ENCODE results near the gene SLC35E4.
"Not testable (repeated sequence)": the region's sequence is repeated elsewhere in the genome, so short reads cannot be mapped to it uniquely, and the experiment has no call there.

The SLC35E4 gene

GRCh38 chr22:30635273-30636225, at the start of gene SLC35E4:
Gene SLC35E4 (plus strand): TSS chr22:30635781. CDS start chr22:30636451, 670 bp downstream.
- peak within 1 kb of the TSS; percentile 54 for H3K4me3 ChIP-seq (ENCODE audit: low read depth, low read length)

- no peak overlapping the region for H3K4me3 ChIP-seq (ENCODE audit: low read depth, low read length)
Observed at GRCh38 chr22:30586414-30586813, 49.2 kb upstream of the SLC35E4 start.

GRCh38 chr22:30591191-30591587, 44.4 kb upstream of the SLC35E4 start:
- peak overlapping the region; percentile 100 for H3K4me3 ChIP-seq (ENCODE audit: low read depth, low read length)

- peak within 1 kb of the TSS; percentile 100 for H3K4me3 ChIP-seq (ENCODE audit: low read depth, low read length)
Observed at GRCh38 chr22:30591588-30592359, 43.8 kb upstream of the SLC35E4 start, which contains the start of gene PES1. Gene PES1 (minus strand): TSS chr22:30591910. CDS start chr22:30591833, 77 bp downstream.

GRCh38 chr22:30592360-30592713, 43.2 kb upstream of the SLC35E4 start:
- not testable (repeated sequence) for H3K4me3 ChIP-seq (ENCODE audit: low read depth, low read length)

- H3K4me3 ChIP-seq (ENCODE audit: low read depth, low read length): no peak overlapping the region
Observed at GRCh38 chr22:30596199-30596598, 39.4 kb upstream of the SLC35E4 start.

- H3K4me3 ChIP-seq (ENCODE audit: low read depth, low read length): no peak overlapping the region
Observed at GRCh38 chr22:30596886-30597285, 38.7 kb upstream of the SLC35E4 start.

- no peak overlapping the region for H3K4me3 ChIP-seq (ENCODE audit: low read depth, low read length)
Observed at GRCh38 chr22:30598986-30599385, 36.6 kb upstream of the SLC35E4 start.

GRCh38 chr22:30600921-30601320, 34.7 kb upstream of the SLC35E4 start:
- no peak overlapping the region for H3K4me3 ChIP-seq (ENCODE audit: low read depth, low read length)

- no peak overlapping the region for H3K4me3 ChIP-seq (ENCODE audit: low read depth, low read length)
Observed at GRCh38 chr22:30601464-30601863, 34.1 kb upstream of the SLC35E4 start.

GRCh38 chr22:30602049-30602448, 33.5 kb upstream of the SLC35E4 start:
- H3K4me3 ChIP-seq (ENCODE audit: low read depth, low read length): no peak overlapping the region

GRCh38 chr22:30603801-30604200, 31.8 kb upstream of the SLC35E4 start:
- no peak overlapping the region for H3K4me3 ChIP-seq (ENCODE audit: low read depth, low read length)

GRCh38 chr22:30604723-30605122, 30.9 kb upstream of the SLC35E4 start:
- H3K4me3 ChIP-seq (ENCODE audit: low read depth, low read length): no peak overlapping the region

- H3K4me3 ChIP-seq (ENCODE audit: low read depth, low read length): no peak overlapping the region
Observed at GRCh38 chr22:30605449-30606110, 30.0 kb upstream of the SLC35E4 start.

- no peak within 1 kb of the TSS for H3K4me3 ChIP-seq (ENCODE audit: low read depth, low read length)
Observed at GRCh38 chr22:30606455-30607299, 28.9 kb upstream of the SLC35E4 start, which contains the start of gene TCN2. Gene TCN2 (plus strand): TSS chr22:30607174. CDS start chr22:30607332, 158 bp downstream.

GRCh38 chr22:30607300-30607930, 28.2 kb upstream of the SLC35E4 start:
- H3K4me3 ChIP-seq (ENCODE audit: low read depth, low read length): no peak overlapping the region

GRCh38 chr22:30607939-30608338, 27.6 kb upstream of the SLC35E4 start:
- H3K4me3 ChIP-seq (ENCODE audit: low read depth, low read length): no peak overlapping the region

- H3K4me3 ChIP-seq (ENCODE audit: low read depth, low read length): no peak overlapping the region
Observed at GRCh38 chr22:30609260-30610185, 26.1 kb upstream of the SLC35E4 start.

- no peak overlapping the region for H3K4me3 ChIP-seq (ENCODE audit: low read depth, low read length)
Observed at GRCh38 chr22:30610299-30610698, 25.3 kb upstream of the SLC35E4 start.
